WTC11 (cell line): ENCODE data around the gene ANO1. TPM values are rescaled to one million over a fixed set of nuclear protein-coding genes. Genes with fewer than 3 reads are reported as not detected.

Source experiments
- ATAC-seq: fragments of 200-7000 bp; cut with Tn5 transposase; 2 replicates; pipeline ENCODE4 v1.10.0; 2021; ENCODE audit warnings: mild to moderate bottlenecking, moderate library complexity
- CTCF ChIA-PET: fragments of 300-600 bp; sonication (Branson Sonifier 250); formaldehyde crosslinking; loops from one replicate; lab custom pipeline; 2021; ENCODE audit warnings: antibody characterized with exemption; lab: Charles Lee
- POLR2A ChIA-PET: fragments of 350-600 bp; sonication (Branson Sonifier 250); formaldehyde crosslinking; loops from one replicate; lab custom pipeline; 2021; ENCODE audit warnings: antibody characterized with exemption; lab: Charles Lee
- DNase-seq: peaks from one replicate; pipeline ENCODE4 v3.0.0; 2021; ENCODE audit warnings: low spot score
- H3K27ac Mint-ChIP-seq: 2 replicates; pipeline ENCODE4 v1.8.0; 2021; ENCODE audit warnings: mixed read lengths
- H3K27me3 Mint-ChIP-seq: 2 replicates; pipeline ENCODE4 v1.8.0; 2021; ENCODE audit warnings: low read depth, mild to moderate bottlenecking, moderate library complexity, mixed read lengths
- H3K36me3 Mint-ChIP-seq: 2 replicates; pipeline ENCODE4 v1.8.0; 2021; ENCODE audit warnings: mixed read lengths
- H3K4me1 Mint-ChIP-seq: 2 replicates; pipeline ENCODE4 v1.8.0; 2022; ENCODE audit warnings: mixed read lengths
- H3K4me3 Mint-ChIP-seq: 2 replicates; pipeline ENCODE4 v1.8.0; 2021; ENCODE audit warnings: mild to moderate bottlenecking, moderate library complexity, mixed read lengths
- H3K9me3 Mint-ChIP-seq: 2 replicates; pipeline ENCODE4 v1.8.0; 2021; ENCODE audit warnings: mixed read lengths
- ATF1 ChIP-seq: sonication (generic); formaldehyde crosslinking; IDR thresholded peaks from 2 replicates; pipeline ENCODE4 v1.8.1; 2023; ENCODE audit warnings: mild to moderate bottlenecking, moderate library complexity, missing genetic modification reagents
- ATF6 ChIP-seq: sonication (generic); formaldehyde crosslinking; IDR thresholded peaks from 2 replicates; pipeline ENCODE4 v1.8.1; 2023; ENCODE audit warnings: mild to moderate bottlenecking, missing genetic modification reagents
- ELF4 ChIP-seq: sonication (generic); formaldehyde crosslinking; IDR thresholded peaks from 2 replicates; pipeline ENCODE4 v1.8.1; 2022; ENCODE audit warnings: low read depth, mild to moderate bottlenecking, moderate library complexity, missing genetic modification reagents
- FOXK1 ChIP-seq: sonication (generic); formaldehyde crosslinking; IDR thresholded peaks from 2 replicates; pipeline ENCODE4 v1.8.0; 2022; ENCODE audit warnings: mild to moderate bottlenecking, moderate library complexity, missing genetic modification reagents
- FOXP1 ChIP-seq: sonication (generic); formaldehyde crosslinking; IDR thresholded peaks from 2 replicates; pipeline ENCODE4 v1.8.0; 2022; ENCODE audit warnings: missing genetic modification reagents, mild to moderate bottlenecking, moderate library complexity, borderline replicate concordance
- JAZF1 ChIP-seq: fragments of 250-450 bp; sonication (Bioruptor Pico); IDR thresholded peaks from 2 replicates; pipeline ENCODE4 v1.9.0; 2021; ENCODE audit warnings: moderate library complexity, mild to moderate bottlenecking, inconsistent platforms
- MAX ChIP-seq: sonication (generic); formaldehyde crosslinking; IDR thresholded peaks from 2 replicates; pipeline ENCODE4 v1.8.0; 2022; ENCODE audit warnings: mild to moderate bottlenecking, missing genetic modification reagents
- MLX ChIP-seq: sonication (generic); formaldehyde crosslinking; IDR thresholded peaks from 2 replicates; pipeline ENCODE4 v1.8.1; 2023; ENCODE audit warnings: mild to moderate bottlenecking, missing genetic modification reagents, moderate library complexity
- PRDM15 ChIP-seq: sonication (generic); formaldehyde crosslinking; IDR thresholded peaks from 2 replicates; pipeline ENCODE4 v1.8.0; 2022; ENCODE audit warnings: missing genetic modification reagents
- SMAD3 ChIP-seq: sonication (generic); formaldehyde crosslinking; IDR thresholded peaks from 2 replicates; pipeline ENCODE4 v1.8.0; 2022; ENCODE audit warnings: missing genetic modification reagents, mild to moderate bottlenecking, borderline replicate concordance
- USF2 ChIP-seq: sonication (generic); formaldehyde crosslinking; IDR thresholded peaks from 2 replicates; pipeline ENCODE4 v1.8.1; 2023; ENCODE audit warnings: mild to moderate bottlenecking, missing genetic modification reagents, moderate library complexity
- ZBTB43 ChIP-seq: sonication (generic); formaldehyde crosslinking; IDR thresholded peaks from 2 replicates; pipeline ENCODE4 v1.8.1; 2023; ENCODE audit warnings: mild to moderate bottlenecking, missing genetic modification reagents
- ZNF219 ChIP-seq: sonication (generic); formaldehyde crosslinking; IDR thresholded peaks from 2 replicates; pipeline ENCODE4 v1.8.0; 2023; ENCODE audit warnings: missing genetic modification reagents, mild to moderate bottlenecking, borderline replicate concordance
- ZNF232 ChIP-seq: sonication (generic); formaldehyde crosslinking; IDR thresholded peaks from 2 replicates; pipeline ENCODE4 v1.8.0; 2022; ENCODE audit warnings: mild to moderate bottlenecking, missing genetic modification reagents
- ZNF532 ChIP-seq: fragments of 250-450 bp; sonication (Bioruptor Pico); IDR thresholded peaks from 2 replicates; pipeline ENCODE4 v1.9.0; 2021; ENCODE audit warnings: mild to moderate bottlenecking, borderline replicate concordance
- ZSCAN18 ChIP-seq: fragments of 250-450 bp; sonication (Bioruptor Pico); IDR thresholded peaks from 2 replicates; pipeline ENCODE4 v2.1.2; 2022; ENCODE audit warnings: mild to moderate bottlenecking, moderate library complexity
- total RNA-seq: library from RNA; stranded (reverse); gene quantifications from 3 replicates; pipeline ENCODE4 v1.2.3, GENCODE V29; 2021

Gene ANO1
- total RNA-seq, 1 experiment from 2014 or later, result 4.1 TPM

GRCh38 chr11:70080763-70081162, 2.6 kb downstream of the ANO1 start (continued):
- no peak for TF ChIP-seq SMAD3 (CRISPR knock-in tag)
- no peak for TF ChIP-seq ZBTB43 (CRISPR knock-in tag)
- TF ChIP-seq ZNF219 (CRISPR knock-in tag), result no peak
- no peak for TF ChIP-seq MAX
- TF ChIP-seq JAZF1 (CRISPR knock-in tag), result no peak
- TF ChIP-seq ZNF532, result no peak
- TF ChIP-seq ATF1 (CRISPR knock-in tag), result no peak
- TF ChIP-seq ZSCAN18, result no peak
- no peak for TF ChIP-seq USF2

GRCh38 chr11:70082829-70083228, 4.7 kb downstream of the ANO1 start:
- H3K27me3 Mint-ChIP-seq, result peaks cover 29% of the 10 kb centered on the region
- no peak for ATAC-seq
- no peak overlapping the region for H3K27ac Mint-ChIP-seq
- no peak for TF ChIP-seq ZNF532
- no peak for TF ChIP-seq ZNF232 (CRISPR knock-in tag)
- TF ChIP-seq MLX (CRISPR knock-in tag), result no peak
- no peak for TF ChIP-seq ELF4 (CRISPR knock-in tag)
- no peak for TF ChIP-seq ZNF219 (CRISPR knock-in tag)
- no peak for TF ChIP-seq ATF6 (CRISPR knock-in tag)
- TF ChIP-seq PRDM15 (CRISPR knock-in tag), result no peak
- no peak for TF ChIP-seq FOXP1 (CRISPR knock-in tag)
- no peak for TF ChIP-seq FOXK1 (CRISPR knock-in tag)

More at GRCh38 chr11:70082829-70083228, 4.7 kb downstream of the ANO1 start:
- Mint-ChIP-seq H3K4me1 (peaks cover 3% of the 10 kb centered on the region; the same call in 1 of the 2 replicates), H3K9me3 (no peaks in the 10 kb centered on the region), H3K36me3 (no peaks in the 10 kb centered on the region), H3K4me3 (no peak overlapping the region)
- no peak for DNase-seq
- POLR2A ChIA-PET, result no interaction called here
- CTCF ChIA-PET, result interaction anchor here (0.6 to 2.8 kb wide), 31 partner anchors 9 to 245 kb away, joined by 3 to 21 read pairs (median 4); no protein-coding TSS in a partner anchor
